ENCODE measurements around the gene LRBA.
"Not testable (repeated sequence)": the region's sequence is repeated elsewhere in the genome, so short reads cannot be mapped to it uniquely, and the experiment has no call there.

Gene LRBA, protein sequence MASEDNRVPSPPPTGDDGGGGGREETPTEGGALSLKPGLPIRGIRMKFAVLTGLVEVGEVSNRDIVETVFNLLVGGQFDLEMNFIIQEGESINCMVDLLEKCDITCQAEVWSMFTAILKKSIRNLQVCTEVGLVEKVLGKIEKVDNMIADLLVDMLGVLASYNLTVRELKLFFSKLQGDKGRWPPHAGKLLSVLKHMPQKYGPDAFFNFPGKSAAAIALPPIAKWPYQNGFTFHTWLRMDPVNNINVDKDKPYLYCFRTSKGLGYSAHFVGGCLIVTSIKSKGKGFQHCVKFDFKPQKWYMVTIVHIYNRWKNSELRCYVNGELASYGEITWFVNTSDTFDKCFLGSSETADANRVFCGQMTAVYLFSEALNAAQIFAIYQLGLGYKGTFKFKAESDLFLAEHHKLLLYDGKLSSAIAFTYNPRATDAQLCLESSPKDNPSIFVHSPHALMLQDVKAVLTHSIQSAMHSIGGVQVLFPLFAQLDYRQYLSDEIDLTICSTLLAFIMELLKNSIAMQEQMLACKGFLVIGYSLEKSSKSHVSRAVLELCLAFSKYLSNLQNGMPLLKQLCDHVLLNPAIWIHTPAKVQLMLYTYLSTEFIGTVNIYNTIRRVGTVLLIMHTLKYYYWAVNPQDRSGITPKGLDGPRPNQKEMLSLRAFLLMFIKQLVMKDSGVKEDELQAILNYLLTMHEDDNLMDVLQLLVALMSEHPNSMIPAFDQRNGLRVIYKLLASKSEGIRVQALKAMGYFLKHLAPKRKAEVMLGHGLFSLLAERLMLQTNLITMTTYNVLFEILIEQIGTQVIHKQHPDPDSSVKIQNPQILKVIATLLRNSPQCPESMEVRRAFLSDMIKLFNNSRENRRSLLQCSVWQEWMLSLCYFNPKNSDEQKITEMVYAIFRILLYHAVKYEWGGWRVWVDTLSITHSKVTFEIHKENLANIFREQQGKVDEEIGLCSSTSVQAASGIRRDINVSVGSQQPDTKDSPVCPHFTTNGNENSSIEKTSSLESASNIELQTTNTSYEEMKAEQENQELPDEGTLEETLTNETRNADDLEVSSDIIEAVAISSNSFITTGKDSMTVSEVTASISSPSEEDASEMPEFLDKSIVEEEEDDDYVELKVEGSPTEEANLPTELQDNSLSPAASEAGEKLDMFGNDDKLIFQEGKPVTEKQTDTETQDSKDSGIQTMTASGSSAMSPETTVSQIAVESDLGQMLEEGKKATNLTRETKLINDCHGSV (N-terminal part only)

GRCh38 chr4:151014521-151015458, at the start of gene LRBA:
Gene LRBA, minus strand, starts transcription at chr4:151015284. Its CDS starts 642 bp downstream, at chr4:151014642.
- DNase-seq (ENCODE audit: low read depth in 3 of 3, low spot score in 1 of 3), result peak; percentile 55 to 66 (median 59)

DNA sequence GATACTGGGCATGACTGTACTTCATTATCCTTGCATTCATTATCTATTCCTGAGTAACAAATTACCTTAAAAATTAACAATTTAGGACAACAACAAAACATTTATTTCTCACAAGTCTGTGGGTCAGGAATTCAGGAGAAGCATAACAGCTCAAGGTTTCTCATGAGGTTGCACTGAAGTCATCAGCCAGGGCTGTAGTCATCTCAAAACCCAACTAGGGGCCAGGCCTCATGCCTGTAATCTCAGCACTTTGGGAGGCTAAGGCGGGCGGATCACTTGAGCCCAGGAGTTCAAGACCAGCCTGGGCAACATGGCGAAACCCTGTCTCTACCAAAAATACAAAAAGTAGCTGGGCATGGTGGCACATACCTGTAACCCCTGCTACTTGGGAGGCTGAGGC, 48.1 kb upstream of the LRBA start:
- not testable (repeated sequence) for DNase-seq (ENCODE audit: low read depth in 3 of 3, low spot score in 1 of 3)

DNA sequence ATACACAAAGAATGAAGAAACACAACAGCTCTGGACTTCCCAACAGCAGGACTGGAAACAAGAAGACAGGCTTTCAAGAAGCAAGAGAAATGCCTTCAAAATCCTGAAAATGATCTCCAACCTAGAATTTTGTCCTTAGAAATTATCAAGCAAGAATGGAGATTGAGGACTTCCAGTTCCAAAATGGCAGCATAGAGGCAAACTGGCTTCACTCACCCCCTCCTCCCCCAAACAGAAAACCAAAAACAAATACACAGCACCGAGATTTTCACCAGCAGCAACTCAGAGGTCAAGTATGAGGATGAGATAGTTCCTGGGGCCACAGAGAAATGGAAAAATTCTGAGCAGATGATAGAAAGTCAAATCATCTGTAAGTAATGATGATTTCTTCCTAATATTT, 40.5 kb upstream of the LRBA start:
- no peak for DNase-seq (ENCODE audit: low read depth in 3 of 3, low spot score in 1 of 3)

DNA sequence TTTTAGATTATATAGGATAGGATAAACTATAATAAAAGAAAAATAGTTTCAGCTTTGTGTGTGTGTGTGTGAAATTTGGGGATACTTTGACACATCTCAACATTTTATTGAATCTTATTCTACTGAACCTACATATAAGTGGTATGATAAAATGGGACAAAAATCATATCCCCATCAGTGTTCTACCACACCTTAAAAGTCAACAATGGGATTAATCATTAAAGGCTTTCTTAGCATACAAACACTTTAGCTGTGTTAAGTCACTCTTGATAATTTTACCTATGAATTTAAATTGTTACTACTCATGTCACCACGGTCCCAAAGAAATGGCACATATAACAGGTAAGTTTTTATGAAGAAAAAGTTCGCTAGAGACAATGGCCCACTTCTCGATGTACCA, 37.7 kb upstream of the LRBA start:
- no peak for DNase-seq (ENCODE audit: low read depth in 3 of 3, low spot score in 1 of 3)

DNA sequence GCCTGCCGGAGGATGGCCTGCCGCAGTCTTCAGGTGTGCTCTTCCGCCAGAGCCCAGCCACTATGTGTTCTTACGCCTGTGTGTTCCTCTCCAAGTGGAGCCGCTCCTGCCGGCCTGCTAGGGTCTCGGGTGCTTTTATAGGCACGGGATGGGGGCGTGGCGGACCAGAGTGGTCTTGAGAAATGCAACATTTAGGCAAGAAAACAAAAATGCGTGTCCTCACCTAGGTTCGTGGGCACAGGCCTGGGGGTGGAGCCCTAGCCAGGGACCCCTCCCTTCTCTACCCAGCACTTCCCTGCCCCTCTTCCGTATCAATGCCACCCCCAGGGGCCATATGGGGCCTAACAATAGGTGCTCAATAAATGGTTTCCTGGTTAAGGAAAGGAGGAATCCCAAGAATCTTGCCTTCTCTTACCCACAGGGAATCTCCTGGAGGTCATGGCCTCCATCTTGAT, 34.4 kb upstream of the LRBA start:
- no peak for DNase-seq (ENCODE audit: low read depth in 3 of 3, low spot score in 1 of 3)

DNA sequence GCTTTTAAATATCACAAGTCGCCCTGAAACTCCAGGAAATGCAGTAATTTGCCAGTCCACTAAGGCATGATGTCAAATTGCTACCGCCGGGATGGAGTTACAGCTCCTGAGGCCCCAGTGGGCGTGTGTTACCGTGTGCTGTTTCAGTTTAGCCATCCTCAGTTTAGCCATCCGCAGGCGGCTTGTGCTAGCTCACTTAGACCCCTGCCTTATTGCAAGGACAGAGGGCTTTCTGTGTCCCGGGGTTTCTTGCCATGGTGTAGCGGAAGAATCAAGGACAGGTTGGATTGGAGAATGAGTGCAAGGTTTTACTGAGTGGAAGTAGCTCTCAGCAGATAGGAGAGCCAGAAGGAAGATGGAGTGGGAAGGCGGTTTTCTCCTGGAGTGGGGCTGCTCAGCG, 33.8 kb upstream of the LRBA start:
- DNase-seq (ENCODE audit: low read depth in 3 of 3, low spot score in 1 of 3), result no peak

- no peak for DNase-seq (ENCODE audit: low read depth in 3 of 3, low spot score in 1 of 3)
These were observed 31.5 kb upstream of the LRBA start for GRCh38 chr4:151046609-151047008.

DNA sequence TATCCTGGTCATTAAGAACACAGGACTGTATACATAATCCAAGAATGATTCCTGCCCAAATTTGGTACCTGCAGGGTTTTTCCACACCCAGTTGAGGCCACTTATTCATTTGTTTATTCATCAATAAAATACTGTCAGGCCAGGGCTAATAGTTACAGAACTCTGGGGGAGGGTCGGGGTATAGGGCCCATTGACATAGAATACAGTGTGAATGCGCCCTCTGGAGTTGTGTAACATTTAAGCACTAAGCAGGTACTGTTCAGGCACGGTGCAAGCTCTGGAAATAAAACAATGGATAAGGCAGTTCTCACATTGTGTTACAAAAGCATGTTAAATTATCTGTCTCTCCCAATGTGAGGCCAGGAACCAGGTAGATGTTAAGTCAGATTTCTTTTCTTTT, 30.8 kb upstream of the LRBA start:
- DNase-seq (ENCODE audit: low read depth in 3 of 3, low spot score in 1 of 3), result no peak

- DNase-seq (ENCODE audit: low read depth in 3 of 3, low spot score in 1 of 3), result no peak
These were observed 28.9 kb upstream of the LRBA start for GRCh38 chr4:151043803-151044515.

GRCh38 chr4:151039733-151040132, 24.6 kb upstream of the LRBA start:
- no peak for DNase-seq (ENCODE audit: low read depth in 3 of 3, low spot score in 1 of 3)

DNA sequence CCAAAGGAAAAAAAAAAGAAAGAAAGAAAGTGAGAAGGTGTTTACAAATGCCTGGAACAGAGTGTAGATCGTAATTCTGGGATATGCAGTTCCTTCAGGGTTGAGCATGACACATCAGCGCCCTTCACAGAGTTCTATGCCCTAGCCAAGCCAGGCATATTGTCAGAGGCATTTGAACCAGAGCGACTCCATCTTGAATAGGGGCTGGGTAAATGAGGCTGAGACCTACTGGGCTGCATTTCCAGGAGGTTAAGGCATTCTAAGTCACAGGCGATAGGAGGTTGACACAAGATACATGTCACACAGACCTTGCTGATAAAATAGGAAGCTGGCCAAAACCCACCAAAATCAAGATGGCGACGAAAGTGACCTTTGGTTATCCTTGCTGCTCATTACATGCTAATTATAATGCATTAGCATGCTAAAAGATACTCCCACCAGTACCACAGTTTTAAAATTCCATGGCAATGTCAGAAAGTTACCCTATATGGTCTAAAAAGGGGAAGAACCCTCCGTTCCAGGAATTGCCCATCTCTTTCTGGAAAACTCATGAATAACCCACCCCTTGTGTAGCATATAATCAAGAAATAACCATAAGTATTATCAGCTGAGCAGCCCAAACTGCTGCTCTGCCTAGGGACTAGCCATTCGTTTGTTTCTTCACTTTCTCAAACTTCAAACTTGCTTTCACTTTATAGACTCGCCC, 23.5 kb upstream of the LRBA start:
- no peak for DNase-seq (ENCODE audit: low read depth in 3 of 3, low spot score in 1 of 3)

DNA sequence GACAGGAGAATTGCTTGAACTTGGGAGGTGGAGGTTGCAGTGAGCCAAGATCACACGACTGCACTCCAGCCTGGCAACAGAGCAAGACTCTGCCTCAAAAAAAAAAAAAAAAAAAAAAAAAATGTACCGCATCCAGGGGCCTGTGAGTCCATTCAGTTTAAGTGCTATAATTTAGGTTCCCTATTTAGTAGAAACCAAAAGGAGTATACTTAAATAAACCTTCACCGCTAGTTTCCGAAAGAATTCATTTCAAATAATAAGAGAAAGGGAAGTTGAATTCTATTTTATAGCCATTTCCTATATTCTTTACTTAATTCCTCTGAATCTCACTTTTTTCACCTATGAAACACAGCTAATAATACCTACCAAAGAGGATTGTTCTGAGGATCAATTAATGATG, 20.8 kb upstream of the LRBA start:
- DNase-seq (ENCODE audit: low read depth in 3 of 3, low spot score in 1 of 3), result no peak

GRCh38 chr4:151035328-151035727, 20.2 kb upstream of the LRBA start:
- no peak for DNase-seq (ENCODE audit: low read depth in 3 of 3, low spot score in 1 of 3)

DNA sequence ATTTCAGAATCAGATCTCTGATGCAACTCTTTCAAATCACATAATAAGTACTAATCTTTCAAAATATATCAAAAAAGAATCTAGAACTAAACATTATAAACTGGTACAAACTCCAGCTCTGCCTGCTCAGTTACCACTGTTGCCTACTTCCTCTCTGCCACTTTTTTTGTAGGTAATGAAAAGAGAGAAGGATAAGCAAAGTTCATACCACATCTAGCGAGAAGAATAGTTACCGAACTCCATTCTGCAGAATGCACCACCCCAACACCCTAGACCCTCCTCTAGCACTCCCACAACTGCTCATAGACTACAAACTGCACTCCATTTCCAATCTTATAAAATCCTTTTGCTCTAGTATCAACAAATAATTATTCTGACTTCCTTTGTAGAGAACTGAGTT, 19.7 kb upstream of the LRBA start:
- no peak for DNase-seq (ENCODE audit: low read depth in 3 of 3, low spot score in 1 of 3)

GRCh38 chr4:151031831-151032605, 16.9 kb upstream of the LRBA start:
- no peak for DNase-seq (ENCODE audit: low read depth in 3 of 3, low spot score in 1 of 3)

DNA sequence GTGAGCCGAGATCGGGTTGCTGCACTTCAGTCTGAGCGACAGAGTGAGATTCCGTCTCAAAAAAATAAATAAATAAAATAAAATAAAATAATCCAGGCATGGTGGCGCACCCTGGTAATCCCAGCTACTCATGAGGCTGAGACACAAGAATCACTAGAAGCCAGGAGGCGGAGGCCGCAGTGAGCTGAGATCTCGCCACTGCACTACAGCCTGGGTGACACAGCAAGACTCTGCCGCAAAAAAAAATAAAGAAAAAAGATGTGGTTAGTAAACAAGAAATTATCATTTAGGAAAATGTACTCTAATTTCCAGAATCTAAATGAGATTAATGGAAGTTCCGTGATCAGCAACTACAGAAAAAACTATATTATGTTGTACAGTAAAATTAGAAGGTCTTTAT, 14.5 kb upstream of the LRBA start:
- DNase-seq (ENCODE audit: low read depth in 3 of 3, low spot score in 1 of 3), result no peak

- not testable (repeated sequence) for DNase-seq (ENCODE audit: low read depth in 3 of 3, low spot score in 1 of 3)
These were observed 13.9 kb upstream of the LRBA start for GRCh38 chr4:151029006-151029405.

DNA sequence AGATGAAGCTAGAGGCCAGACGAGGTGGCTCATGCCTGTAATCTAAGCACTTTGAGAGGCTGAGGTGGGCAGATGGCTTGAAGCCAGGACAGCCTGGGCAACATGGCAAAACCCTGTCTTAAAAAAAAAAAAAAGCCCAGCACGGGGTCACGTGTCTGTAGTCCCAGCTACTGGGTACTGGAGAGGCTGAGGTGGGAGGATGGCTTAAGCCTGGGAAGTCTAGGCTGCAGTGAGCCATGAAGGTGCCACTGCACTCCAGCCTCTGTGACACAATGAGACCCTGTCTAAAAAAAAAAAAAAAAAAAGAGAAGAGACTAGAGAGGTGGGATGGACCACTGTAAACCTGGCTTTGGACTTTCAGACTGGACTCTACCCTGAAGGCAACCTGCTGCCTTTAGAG, 10.7 kb upstream of the LRBA start:
- DNase-seq (ENCODE audit: low read depth in 3 of 3, low spot score in 1 of 3), result no peak
